WTC11 (cell line): Measurements from ENCODE around the gene MYPOP. TPM values are rescaled to one million over a fixed set of nuclear protein-coding genes. Genes with fewer than 3 reads are reported as not detected.

Experiments
- ATAC-seq: fragments of 200-7000 bp; cut with Tn5 transposase; 2 replicates; pipeline ENCODE4 v1.10.0; 2021; ENCODE audit warnings: mild to moderate bottlenecking, moderate library complexity
- CTCF ChIA-PET: fragments of 300-600 bp; sonication (Branson Sonifier 250); formaldehyde crosslinking; loops from one replicate; lab custom pipeline; 2021; ENCODE audit warnings: antibody characterized with exemption; lab: Charles Lee
- POLR2A ChIA-PET: fragments of 350-600 bp; sonication (Branson Sonifier 250); formaldehyde crosslinking; loops from one replicate; lab custom pipeline; 2021; ENCODE audit warnings: antibody characterized with exemption; lab: Charles Lee
- DNase-seq: peaks from one replicate; pipeline ENCODE4 v3.0.0; 2021; ENCODE audit warnings: low spot score
- H3K27ac Mint-ChIP-seq: 2 replicates; pipeline ENCODE4 v1.8.0; 2021; ENCODE audit warnings: mixed read lengths
- H3K27me3 Mint-ChIP-seq: 2 replicates; pipeline ENCODE4 v1.8.0; 2021; ENCODE audit warnings: low read depth, mild to moderate bottlenecking, moderate library complexity, mixed read lengths
- H3K36me3 Mint-ChIP-seq: 2 replicates; pipeline ENCODE4 v1.8.0; 2021; ENCODE audit warnings: mixed read lengths
- H3K4me1 Mint-ChIP-seq: 2 replicates; pipeline ENCODE4 v1.8.0; 2022; ENCODE audit warnings: mixed read lengths
- H3K4me3 Mint-ChIP-seq: 2 replicates; pipeline ENCODE4 v1.8.0; 2021; ENCODE audit warnings: mild to moderate bottlenecking, moderate library complexity, mixed read lengths
- H3K9me3 Mint-ChIP-seq: 2 replicates; pipeline ENCODE4 v1.8.0; 2021; ENCODE audit warnings: mixed read lengths
- ARID4B ChIP-seq: sonication (generic); formaldehyde crosslinking; IDR thresholded peaks from 2 replicates; pipeline ENCODE4 v1.8.0; 2023; ENCODE audit warnings: missing genetic modification reagents, mild to moderate bottlenecking, borderline replicate concordance
- CREM ChIP-seq: sonication (generic); formaldehyde crosslinking; IDR thresholded peaks from 2 replicates; pipeline ENCODE4 v1.8.1; 2022; ENCODE audit warnings: mild to moderate bottlenecking, missing genetic modification reagents, moderate library complexity
- ELF4 ChIP-seq: sonication (generic); formaldehyde crosslinking; IDR thresholded peaks from 2 replicates; pipeline ENCODE4 v1.8.1; 2022; ENCODE audit warnings: low read depth, mild to moderate bottlenecking, moderate library complexity, missing genetic modification reagents
- EMX1 ChIP-seq: fragments of 250-450 bp; sonication (Bioruptor Pico); IDR thresholded peaks from 2 replicates; pipeline ENCODE4 v1.8.0; 2021; ENCODE audit warnings: mild to moderate bottlenecking
- ERG ChIP-seq: fragments of 250-450 bp; sonication (Bioruptor Pico); IDR thresholded peaks from 2 replicates; pipeline ENCODE4 v1.8.0; 2021; ENCODE audit warnings: mild to moderate bottlenecking
- FOXP1 ChIP-seq: sonication (generic); formaldehyde crosslinking; IDR thresholded peaks from 2 replicates; pipeline ENCODE4 v1.8.0; 2022; ENCODE audit warnings: missing genetic modification reagents, mild to moderate bottlenecking, moderate library complexity, borderline replicate concordance
- NFATC4 ChIP-seq: fragments of 250-450 bp; sonication (Bioruptor Pico); IDR thresholded peaks from 2 replicates; pipeline ENCODE4 v1.9.0; 2021; ENCODE audit warnings: mild to moderate bottlenecking
- NFYB ChIP-seq: sonication (generic); formaldehyde crosslinking; conservative IDR thresholded peaks from 2 replicates; pipeline ENCODE4 v1.8.0; 2022; ENCODE audit warnings: low read depth, missing genetic modification reagents
- RORB ChIP-seq: fragments of 250-450 bp; sonication (Bioruptor Pico); IDR thresholded peaks from 2 replicates; pipeline ENCODE4 v1.9.0; 2021; ENCODE audit warnings: mild to moderate bottlenecking
- SMAD4 ChIP-seq: sonication (generic); formaldehyde crosslinking; IDR thresholded peaks from 2 replicates; pipeline ENCODE4 v1.8.0; 2022; ENCODE audit warnings: mild to moderate bottlenecking, missing genetic modification reagents
- ZBTB21 ChIP-seq: sonication (generic); formaldehyde crosslinking; IDR thresholded peaks from 2 replicates; pipeline ENCODE4 v1.8.1; 2023; ENCODE audit warnings: mild to moderate bottlenecking, missing genetic modification reagents, borderline replicate concordance
- ZNF121 ChIP-seq: sonication (generic); formaldehyde crosslinking; IDR thresholded peaks from 2 replicates; pipeline ENCODE4 v1.8.0; 2023; ENCODE audit warnings: missing genetic modification reagents
- ZNF138 ChIP-seq: sonication (generic); formaldehyde crosslinking; conservative IDR thresholded peaks from 2 replicates; pipeline ENCODE4 v1.8.1; 2022; ENCODE audit warnings: mild to moderate bottlenecking, moderate library complexity, missing genetic modification reagents
- ZNF219 ChIP-seq: sonication (generic); formaldehyde crosslinking; IDR thresholded peaks from 2 replicates; pipeline ENCODE4 v1.8.0; 2023; ENCODE audit warnings: missing genetic modification reagents, mild to moderate bottlenecking, borderline replicate concordance
- ZNF416 ChIP-seq: fragments of 250-450 bp; sonication (Bioruptor Pico); IDR thresholded peaks from 2 replicates; pipeline ENCODE4 v1.9.0; 2021; ENCODE audit warnings: mild to moderate bottlenecking, inconsistent platforms
- total RNA-seq: library from RNA; stranded (reverse); gene quantifications from 3 replicates; pipeline ENCODE4 v1.2.3, GENCODE V29; 2021
- TF ChIP-seq, protein P1 (sequence below): sonication (generic); formaldehyde crosslinking; IDR thresholded peaks from 2 replicates; pipeline ENCODE4 v1.8.1; 2022; ENCODE audit warnings: low read depth, missing genetic modification reagents, borderline replicate concordance
- TF ChIP-seq, protein P2 (sequence below): sonication (generic); formaldehyde crosslinking; IDR thresholded peaks from 2 replicates; pipeline ENCODE4 v1.8.0; 2022; ENCODE audit warnings: mild to moderate bottlenecking, missing genetic modification reagents
- TF ChIP-seq, protein P3 (sequence below): sonication (generic); formaldehyde crosslinking; conservative IDR thresholded peaks from 2 replicates; pipeline ENCODE4 v1.8.1; 2023; ENCODE audit warnings: mild to moderate bottlenecking, low read depth, missing genetic modification reagents, moderate library complexity
- TF ChIP-seq, protein P4 (sequence below): sonication (generic); formaldehyde crosslinking; IDR thresholded peaks from 2 replicates; pipeline ENCODE4 v1.8.1; 2022; ENCODE audit warnings: mild to moderate bottlenecking, moderate library complexity, missing genetic modification reagents
- TF ChIP-seq, protein P5 (sequence below): sonication (generic); formaldehyde crosslinking; IDR thresholded peaks from 2 replicates; pipeline ENCODE4 v1.8.1; 2023; ENCODE audit warnings: mild to moderate bottlenecking, missing genetic modification reagents

MYPOP gene
- total RNA-seq, 1 experiment from 2014 or later: 13.6 TPM

GRCh38 chr19:45922281-45922680 lies 19.9 kb upstream of the MYPOP start (continued):
- TF ChIP-seq NFYB (CRISPR knock-in tag): no peak
- no peak for TF ChIP-seq ELF4 (CRISPR knock-in tag)
- TF ChIP-seq EMX1: no peak
- TF ChIP-seq ZNF138 (CRISPR knock-in tag): no peak
- TF ChIP-seq NFATC4 (CRISPR knock-in tag): no peak
- no peak for TF ChIP-seq ZNF219 (CRISPR knock-in tag)
- no peak for TF ChIP-seq ERG
- TF ChIP-seq, protein P1, sequence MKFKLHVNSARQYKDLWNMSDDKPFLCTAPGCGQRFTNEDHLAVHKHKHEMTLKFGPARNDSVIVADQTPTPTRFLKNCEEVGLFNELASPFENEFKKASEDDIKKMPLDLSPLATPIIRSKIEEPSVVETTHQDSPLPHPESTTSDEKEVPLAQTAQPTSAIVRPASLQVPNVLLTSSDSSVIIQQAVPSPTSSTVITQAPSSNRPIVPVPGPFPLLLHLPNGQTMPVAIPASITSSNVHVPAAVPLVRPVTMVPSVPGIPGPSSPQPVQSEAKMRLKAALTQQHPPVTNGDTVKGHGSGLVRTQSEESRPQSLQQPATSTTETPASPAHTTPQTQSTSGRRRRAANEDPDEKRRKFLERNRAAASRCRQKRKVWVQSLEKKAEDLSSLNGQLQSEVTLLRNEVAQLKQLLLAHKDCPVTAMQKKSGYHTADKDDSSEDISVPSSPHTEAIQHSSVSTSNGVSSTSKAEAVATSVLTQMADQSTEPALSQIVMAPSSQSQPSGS: no peak
- TF ChIP-seq, protein P2, sequence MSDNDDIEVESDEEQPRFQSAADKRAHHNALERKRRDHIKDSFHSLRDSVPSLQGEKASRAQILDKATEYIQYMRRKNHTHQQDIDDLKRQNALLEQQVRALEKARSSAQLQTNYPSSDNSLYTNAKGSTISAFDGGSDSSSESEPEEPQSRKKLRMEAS (CRISPR knock-in tag): no peak
- TF ChIP-seq, protein P3, sequence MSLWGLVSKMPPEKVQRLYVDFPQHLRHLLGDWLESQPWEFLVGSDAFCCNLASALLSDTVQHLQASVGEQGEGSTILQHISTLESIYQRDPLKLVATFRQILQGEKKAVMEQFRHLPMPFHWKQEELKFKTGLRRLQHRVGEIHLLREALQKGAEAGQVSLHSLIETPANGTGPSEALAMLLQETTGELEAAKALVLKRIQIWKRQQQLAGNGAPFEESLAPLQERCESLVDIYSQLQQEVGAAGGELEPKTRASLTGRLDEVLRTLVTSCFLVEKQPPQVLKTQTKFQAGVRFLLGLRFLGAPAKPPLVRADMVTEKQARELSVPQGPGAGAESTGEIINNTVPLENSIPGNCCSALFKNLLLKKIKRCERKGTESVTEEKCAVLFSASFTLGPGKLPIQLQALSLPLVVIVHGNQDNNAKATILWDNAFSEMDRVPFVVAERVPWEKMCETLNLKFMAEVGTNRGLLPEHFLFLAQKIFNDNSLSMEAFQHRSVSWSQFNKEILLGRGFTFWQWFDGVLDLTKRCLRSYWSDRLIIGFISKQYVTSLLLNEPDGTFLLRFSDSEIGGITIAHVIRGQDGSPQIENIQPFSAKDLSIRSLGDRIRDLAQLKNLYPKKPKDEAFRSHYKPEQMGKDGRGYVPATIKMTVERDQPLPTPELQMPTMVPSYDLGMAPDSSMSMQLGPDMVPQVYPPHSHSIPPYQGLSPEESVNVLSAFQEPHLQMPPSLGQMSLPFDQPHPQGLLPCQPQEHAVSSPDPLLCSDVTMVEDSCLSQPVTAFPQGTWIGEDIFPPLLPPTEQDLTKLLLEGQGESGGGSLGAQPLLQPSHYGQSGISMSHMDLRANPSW: no peak

GRCh38 chr19:45920458-45920857 lies 18.0 kb upstream of the MYPOP start:
- Mint-ChIP-seq H3K4me1 (no peaks in the 10 kb centered on the region; the same call in 1 of the 2 replicates), H3K27me3 (peaks cover under 1% of the 10 kb centered on the region; the same call in 1 of the 2 replicates), H3K36me3 (no peaks in the 10 kb centered on the region), H3K9me3 (no peaks in the 10 kb centered on the region), H3K4me3 (no peak overlapping the region), H3K27ac (no peak overlapping the region)
- ChIA-PET CTCF (interaction anchor here (0.9 to 1.8 kb wide), 4 partner anchors 18 to 784 kb away, joined by 3 to 11 read pairs (median 4); partner anchors contain the start of gene MYPOP), POLR2A (no interaction called here)
- ATAC-seq (no peak), DNase-seq (no peak)
- TF ChIP-seq, protein P4, sequence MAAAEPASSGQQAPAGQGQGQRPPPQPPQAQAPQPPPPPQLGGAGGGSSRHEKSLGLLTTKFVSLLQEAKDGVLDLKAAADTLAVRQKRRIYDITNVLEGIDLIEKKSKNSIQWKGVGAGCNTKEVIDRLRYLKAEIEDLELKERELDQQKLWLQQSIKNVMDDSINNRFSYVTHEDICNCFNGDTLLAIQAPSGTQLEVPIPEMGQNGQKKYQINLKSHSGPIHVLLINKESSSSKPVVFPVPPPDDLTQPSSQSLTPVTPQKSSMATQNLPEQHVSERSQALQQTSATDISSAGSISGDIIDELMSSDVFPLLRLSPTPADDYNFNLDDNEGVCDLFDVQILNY (CRISPR knock-in tag): no peak
- no peak for TF ChIP-seq ERG
- no peak for TF ChIP-seq ARID4B (CRISPR knock-in tag)
- TF ChIP-seq ZNF138 (CRISPR knock-in tag): no peak
- no peak for TF ChIP-seq FOXP1
- TF ChIP-seq, protein P5, sequence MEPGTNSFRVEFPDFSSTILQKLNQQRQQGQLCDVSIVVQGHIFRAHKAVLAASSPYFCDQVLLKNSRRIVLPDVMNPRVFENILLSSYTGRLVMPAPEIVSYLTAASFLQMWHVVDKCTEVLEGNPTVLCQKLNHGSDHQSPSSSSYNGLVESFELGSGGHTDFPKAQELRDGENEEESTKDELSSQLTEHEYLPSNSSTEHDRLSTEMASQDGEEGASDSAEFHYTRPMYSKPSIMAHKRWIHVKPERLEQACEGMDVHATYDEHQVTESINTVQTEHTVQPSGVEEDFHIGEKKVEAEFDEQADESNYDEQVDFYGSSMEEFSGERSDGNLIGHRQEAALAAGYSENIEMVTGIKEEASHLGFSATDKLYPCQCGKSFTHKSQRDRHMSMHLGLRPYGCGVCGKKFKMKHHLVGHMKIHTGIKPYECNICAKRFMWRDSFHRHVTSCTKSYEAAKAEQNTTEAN (CRISPR knock-in tag): no peak
- no peak for TF ChIP-seq ZNF219 (CRISPR knock-in tag)
- TF ChIP-seq ZNF416 (CRISPR knock-in tag): no peak
- TF ChIP-seq ZBTB21: no peak
- no peak for TF ChIP-seq RORB (CRISPR knock-in tag)
- no peak for TF ChIP-seq CREM (CRISPR knock-in tag)
- no peak for TF ChIP-seq ZNF121 (CRISPR knock-in tag)
- TF ChIP-seq SMAD4 (CRISPR knock-in tag): no peak
